Activated CD4-positive, alpha-beta T cell treated with anti-CD3 and anti-CD28 coated beads, Interleukin-2, amount 50 U/mL, for 16 hours (primary cell): Measurements from ENCODE around the gene VEZF1.

ENCODE experiments used
- DNase-seq: peaks from one replicate; pipeline ENCODE4 v3.0.0-alpha.2; 2020

VEZF1 gene

GRCh38 chr17:57924677-57925076, 63.4 kb downstream of the VEZF1 start:
- no peak for DNase-seq
